ENCODE measurements around the gene ADAP1.
"Not testable (repeated sequence)": the region's sequence is repeated elsewhere in the genome, so short reads cannot be mapped to it uniquely, and the experiment has no call there.

ADAP1 gene, protein sequence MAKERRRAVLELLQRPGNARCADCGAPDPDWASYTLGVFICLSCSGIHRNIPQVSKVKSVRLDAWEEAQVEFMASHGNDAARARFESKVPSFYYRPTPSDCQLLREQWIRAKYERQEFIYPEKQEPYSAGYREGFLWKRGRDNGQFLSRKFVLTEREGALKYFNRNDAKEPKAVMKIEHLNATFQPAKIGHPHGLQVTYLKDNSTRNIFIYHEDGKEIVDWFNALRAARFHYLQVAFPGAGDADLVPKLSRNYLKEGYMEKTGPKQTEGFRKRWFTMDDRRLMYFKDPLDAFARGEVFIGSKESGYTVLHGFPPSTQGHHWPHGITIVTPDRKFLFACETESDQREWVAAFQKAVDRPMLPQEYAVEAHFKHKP

DNA sequence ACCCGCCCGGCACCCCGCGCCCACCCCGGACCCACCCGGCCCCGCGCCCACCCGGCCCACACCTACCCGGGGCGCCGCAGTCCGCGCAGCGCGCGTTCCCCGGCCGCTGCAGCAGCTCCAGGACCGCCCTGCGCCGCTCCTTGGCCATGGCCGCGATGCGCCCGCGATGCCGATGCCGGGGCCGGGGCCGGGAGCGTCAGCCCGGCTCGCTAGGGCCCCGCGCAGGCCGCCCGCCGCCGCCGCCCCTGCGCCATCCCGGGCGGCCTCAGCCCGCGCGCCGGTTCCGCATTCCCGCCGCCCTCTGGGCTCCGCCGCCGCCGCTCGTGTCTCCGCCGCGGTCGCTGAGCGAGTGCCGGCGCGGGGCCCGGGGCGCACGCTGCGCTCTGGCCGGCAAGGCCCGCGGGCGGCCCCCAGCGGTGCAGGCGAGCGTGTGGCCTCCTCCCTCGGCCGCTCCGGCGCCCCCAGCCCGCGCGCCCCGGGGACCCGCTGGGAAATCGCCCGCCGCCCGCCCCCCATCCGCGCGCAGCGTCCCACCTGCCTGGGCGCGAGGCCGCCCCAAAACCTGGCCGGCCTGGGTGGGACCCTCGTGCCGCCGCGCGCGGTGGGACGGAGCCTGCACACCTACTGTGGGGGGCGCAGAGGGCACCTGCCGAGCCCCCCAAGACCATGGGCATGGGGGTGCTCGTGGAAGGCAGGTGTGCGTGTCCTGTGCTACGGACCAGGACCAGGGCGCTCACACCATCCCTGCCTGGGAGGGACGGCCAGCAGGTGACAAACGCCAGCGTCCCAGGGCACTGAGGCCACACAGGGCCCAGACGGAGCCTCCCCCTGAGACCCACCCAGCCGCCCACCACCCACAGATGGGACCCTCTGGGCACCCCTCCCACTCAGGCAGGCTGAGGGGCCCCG is at the start of gene ADAP1:
TSS of gene ADAP1 (minus strand) at position 351 of the 909 bp plus-strand sequence. CDS start at position 148, 203 bp downstream.
- peak; percentile 67 for DNase-seq

DNA sequence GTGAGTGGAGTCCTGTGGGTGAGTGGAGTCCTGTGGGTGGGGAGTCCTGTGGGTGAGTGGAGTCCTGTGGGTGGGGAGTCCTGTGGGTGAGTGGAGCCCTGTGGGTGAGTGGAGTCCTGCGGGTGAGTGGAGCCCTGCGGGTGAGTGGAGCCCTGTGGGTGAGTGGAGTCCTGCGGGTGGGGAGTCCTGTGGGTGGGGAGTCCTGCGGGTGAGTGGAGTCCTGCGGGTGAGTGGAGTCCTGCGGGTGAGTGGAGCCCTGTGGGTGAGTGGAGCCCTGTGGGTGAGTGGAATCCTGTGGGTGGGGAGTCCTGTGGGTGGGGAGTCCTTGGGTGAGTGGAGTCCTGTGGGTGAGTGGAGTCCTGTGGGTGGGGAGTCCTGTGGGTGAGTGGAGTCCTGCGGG is 48.0 kb upstream of the ADAP1 start:
- DNase-seq: not testable (repeated sequence)

DNA sequence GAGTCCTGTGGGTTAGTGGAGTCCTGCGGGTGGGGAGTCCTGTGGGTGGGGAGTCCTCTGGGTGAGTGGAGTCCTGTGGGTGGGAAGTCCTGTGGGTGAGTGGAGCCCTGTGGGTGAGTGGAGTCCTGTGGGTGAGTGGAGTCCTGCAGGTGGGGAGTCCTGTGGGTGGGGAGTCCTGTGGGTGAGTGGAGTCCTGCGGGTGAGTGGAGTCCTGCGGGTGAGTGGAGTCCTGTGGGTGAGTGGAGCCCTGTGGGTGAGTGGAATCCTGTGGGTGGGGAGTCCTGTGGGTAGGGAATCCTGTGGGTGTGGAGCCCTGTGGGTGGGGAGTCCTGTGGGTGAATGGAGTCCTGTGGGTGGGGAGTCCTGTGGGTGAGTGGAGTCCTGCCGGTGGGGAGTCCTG is 47.5 kb upstream of the ADAP1 start:
- DNase-seq: not testable (repeated sequence)

GRCh38 chr7:1001069-1001770 is 46.7 kb upstream of the ADAP1 start:
- not testable (repeated sequence) for DNase-seq

- DNase-seq: no peak
These were observed 45.8 kb upstream of the ADAP1 start for GRCh38 chr7:999941-1000935.

DNA sequence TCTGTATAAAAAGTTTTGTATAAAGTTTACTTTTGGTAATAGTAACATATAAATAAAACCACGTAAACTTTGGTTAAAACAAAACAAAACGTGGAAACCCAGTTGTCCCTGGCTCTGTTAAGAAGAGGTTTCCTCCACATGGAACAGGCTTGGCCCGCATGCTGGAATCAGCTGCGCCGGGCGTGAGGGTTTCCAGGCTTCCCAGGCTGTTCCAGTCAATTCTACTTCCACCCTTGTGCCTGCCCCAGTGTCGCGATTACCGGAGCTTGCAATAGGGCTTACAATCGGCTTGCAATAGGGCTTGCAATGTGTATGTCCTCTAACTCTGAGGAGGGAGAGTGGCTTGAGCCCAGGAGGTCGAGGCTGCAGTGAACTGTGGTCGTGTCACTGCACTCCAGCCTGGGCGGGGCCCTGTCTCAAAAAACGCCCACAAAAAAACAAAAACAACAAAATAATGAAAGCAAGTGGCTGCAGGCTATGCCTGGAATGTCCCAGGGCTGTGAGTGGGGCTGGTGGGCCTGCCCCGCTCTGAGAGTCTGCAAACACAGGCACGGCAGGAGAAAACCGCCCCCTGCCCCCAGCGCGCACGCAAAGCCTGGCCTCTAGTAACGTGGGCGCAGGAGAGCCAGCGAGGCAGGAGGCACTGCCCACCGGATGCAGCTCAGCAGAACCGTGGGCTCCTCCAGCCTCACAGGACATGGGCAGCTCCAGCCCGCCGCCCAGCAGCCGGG is 44.8 kb upstream of the ADAP1 start:
- no peak for DNase-seq

DNA sequence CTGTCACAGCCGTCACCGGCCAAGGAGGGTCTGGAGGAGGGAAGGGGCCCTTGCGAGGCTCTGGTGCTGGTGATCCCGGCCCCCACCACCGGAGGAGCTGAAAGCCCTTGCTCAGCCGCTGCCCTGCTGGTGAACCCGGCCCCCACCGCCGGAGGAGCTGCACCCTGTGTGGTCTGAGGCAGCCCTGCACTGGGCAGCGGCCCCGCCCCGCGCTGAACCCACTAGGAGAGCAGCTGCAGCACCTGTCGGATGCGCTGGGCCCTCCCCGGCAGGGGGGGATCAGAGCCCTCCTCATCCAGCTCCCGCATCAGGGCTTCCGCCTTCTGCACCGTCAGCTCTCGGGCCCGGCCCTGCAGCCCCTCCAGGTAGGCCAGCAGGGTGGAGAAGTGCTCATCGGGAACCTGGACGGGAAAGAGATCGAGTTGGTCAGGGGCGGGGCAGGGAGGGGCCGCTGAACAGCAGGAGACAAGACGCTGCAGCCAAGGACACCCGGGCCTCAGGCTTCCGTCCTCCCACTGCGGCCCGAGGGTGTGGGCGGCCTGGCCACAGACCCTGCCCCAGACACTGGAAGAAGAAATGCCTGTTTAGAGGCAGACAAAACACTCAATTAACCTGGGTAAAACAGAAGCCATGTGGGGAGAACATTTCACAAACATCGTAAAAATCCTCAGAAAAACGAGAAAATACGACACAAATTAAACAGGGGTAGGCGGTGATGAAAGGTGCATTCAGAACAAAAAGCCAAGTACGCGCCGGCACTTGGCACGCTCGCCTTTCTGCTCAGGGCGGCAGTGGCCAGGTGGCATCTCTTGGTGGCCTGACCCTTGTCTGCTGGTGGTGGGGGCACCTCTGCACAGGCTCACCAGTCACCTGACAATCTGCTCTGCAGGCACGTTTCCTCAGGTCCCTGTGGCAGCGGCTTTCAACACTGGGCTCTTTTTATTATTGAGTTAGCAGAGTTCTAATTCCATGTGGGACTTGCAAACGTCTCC is 43.2 kb upstream of the ADAP1 start:
- DNase-seq: no peak

GRCh38 chr7:996079-996872 is 41.8 kb upstream of the ADAP1 start:
- DNase-seq: no peak

GRCh38 chr7:995571-995970 is 41.1 kb upstream of the ADAP1 start:
- DNase-seq: no peak

- no peak for DNase-seq
These were observed 40.3 kb upstream of the ADAP1 start for GRCh38 chr7:994592-995308.

GRCh38 chr7:992709-993607 is 38.5 kb upstream of the ADAP1 start:
- peak; percentile 98 for DNase-seq

DNA sequence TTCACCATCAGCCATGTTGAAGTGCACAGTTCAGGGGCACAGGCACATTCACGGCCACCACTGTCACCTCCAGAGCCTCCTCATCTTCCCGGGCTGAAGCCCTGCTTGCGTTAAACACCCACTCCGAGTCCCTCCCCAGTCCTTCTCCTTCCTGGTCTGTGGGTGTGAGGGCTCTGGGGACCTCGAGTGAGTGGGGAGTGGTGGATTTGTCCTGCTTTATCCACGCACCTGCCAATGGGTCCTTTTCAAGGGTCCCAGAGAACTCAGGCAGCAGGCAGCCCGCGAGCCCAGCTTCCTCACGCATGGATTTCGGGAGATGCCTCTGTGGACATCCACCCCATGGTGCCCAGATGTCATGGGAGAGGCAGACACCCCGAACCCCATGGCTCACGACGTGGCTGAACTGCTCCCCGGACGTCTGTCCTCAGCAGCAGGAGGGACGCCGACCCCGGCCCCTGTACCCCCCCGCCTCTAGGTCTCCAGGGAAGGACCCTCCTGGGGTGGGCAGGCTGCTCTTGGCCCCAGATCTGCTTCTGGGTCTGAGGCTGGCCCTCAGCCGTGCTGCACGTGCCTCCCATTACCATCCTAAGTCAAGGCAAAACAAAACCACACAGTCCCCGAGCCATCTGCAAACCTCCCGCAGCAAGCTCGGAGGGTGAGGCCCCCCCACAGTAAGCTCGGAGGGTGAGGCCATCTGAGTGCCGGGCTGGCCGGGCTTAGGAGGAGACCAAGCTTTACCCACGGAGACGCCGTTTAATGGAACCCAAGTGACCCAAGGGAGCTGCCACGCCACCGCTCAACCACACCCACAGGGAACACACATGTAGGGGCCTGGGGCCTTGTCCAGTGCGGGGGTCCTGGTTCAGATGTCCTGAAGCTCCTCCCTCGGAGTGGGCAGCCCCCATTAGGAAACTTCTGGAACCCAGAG is 37.5 kb upstream of the ADAP1 start:
- no peak for DNase-seq

GRCh38 chr7:990933-991728 is 36.7 kb upstream of the ADAP1 start:
- no peak for DNase-seq

DNA sequence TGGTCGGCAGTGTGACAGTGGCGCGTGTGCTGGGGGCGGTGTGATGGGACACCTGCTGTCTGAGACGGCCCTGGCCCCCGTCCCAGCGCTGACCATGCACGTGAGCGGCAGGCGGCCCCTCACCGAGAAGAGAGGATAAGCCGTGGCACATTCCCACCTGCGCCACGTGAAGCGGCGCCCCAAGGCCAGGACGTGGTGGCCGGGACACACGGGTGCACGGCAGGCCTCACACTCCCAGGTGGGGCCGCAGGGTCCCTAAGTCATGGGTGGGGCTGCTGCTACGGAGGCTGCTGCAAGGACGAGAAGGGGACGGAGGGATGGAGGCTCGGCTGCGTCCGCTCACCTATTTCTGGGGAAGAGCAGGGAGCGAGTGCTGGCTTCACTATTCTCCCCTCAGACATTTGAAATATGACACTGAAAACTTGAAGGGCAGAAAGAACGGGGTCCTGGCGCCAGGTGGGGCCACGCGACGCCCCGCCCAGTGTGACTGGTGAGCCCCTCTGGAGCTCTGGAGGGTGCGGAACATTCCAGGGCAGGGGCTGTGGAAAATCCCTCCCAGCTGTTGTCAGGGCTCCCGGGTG is 36.0 kb upstream of the ADAP1 start:
- DNase-seq: no peak
